Measurements from ENCODE around the gene KLF12.

The KLF12 gene

DNA sequence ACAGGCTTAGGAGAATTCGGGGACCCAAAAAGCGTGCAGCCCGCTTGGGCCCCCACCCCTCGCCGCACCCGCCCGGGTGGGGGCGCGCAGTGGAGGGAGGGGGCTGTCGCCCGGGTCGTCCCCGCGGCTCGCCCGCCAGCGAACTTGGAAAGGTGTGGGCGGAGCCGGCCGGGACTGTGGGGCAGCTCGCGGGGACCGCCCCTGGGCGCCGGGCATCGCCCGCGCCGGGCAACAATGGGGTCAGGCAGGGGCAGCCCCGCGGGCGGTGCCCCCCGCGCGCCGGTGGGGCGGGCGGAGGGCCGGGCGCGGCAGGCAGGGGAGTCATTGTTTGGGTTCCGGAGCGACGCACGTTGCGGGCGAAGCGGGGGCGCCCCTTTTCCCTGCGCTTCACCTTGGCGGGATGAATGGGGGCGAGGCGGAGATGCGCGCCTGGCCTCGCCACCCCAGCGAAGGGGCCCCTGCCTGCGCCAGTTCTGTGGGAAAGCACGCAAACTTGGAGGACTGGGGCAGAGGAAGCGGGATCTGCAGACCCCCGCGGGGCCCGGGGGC is 647 bp upstream of the KLF12 start:
- peak in 1 of 2 experiments; percentile 68 for DNase-seq

DNA sequence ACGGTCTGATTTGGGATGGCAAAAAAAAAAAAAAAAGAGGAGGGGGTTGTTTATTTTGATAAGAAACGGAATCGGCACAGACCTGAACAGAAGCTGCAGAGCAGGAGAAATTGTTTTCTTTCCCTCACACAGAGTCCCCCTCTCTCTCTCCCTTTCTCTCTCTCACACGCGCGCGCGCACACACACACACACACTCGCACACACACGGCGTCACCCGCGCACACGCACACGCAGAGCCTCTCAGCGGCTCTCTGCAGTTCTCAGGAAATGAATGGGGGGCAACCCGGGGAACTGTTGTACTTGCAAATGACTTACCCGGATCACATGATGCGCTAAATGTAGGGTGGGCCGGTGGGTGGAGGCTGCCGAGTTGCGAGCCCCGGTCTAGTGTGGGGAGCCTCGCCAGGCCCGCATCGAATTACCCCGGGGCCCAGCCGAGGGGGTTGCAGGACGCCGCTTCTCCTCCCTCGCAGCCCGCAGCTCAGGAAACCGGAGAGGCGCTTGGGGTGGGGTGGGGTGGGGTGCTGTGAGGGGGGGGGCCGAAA is 475 bp downstream of the KLF12 start:
- DNase-seq = peak; percentile 85

DNA sequence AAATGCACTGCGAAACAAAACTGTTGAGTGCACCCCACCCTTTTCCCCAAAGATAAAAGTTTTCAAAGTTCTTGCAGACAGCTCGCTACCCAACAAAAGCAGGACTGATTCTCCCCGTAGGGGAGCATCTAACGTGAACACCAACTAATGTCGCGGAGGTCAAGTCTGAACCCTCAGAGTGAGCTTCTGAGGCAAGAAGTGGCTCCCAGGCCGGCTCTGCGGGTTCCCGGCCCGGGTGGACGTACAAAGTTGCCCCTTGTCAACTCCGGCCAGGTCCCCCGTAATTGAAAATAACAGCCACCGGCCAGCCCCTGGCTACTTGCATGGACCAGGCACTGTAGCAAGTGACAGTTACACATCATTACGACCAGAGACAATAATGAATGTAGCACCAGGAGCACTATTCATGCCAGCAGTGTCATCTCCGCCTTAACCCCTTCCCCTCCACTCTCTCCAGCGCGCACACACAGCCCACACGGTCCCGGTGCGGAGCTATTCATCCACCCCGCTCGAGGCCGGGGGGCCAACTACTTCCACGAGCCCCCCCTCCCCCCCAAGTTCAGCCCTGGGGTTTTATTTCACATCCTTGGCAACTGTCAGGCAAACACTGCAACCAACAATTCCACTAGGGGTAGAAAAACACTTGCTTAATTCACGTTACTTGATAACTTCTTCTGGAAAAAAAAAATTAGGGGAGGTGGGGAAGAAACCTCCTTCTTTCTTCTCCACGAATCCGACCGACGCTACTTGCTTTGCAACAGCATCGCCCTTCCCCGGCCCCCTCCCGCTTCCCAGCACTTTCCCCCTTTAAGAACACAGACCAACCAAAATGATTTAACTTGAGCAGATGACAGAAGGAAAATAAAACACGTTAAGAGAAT is 1.2 kb downstream of the KLF12 start:
- no peak for DNase-seq

DNA sequence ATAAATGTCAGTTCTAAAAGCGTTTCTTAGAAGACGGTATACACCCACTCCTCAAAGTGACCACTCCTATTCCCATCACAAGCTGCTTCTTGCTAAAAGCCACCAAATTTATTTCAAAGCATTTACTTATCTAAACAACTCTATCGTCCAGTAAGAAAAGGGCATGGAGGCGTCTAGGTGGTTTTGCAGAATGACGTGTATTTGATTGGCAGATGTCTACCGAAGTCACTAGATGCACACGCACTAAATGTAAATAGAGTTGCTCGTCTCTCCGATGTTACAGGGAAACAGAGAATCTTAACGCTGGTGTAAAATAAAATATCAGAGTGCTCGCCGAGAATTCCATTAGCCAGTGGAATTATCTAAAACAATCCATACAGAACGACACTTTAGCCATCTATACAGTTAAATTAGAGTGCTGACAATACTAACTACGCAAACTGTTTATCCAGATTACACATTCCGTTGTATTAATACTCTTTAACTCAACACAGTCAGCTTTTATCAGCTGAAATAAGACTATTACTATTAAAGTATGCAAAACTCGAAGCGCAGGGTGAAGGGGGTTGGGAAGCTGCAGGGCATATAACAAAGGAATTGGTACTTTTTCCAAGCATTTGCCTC is 1.9 kb downstream of the KLF12 start:
- DNase-seq = no peak

DNA sequence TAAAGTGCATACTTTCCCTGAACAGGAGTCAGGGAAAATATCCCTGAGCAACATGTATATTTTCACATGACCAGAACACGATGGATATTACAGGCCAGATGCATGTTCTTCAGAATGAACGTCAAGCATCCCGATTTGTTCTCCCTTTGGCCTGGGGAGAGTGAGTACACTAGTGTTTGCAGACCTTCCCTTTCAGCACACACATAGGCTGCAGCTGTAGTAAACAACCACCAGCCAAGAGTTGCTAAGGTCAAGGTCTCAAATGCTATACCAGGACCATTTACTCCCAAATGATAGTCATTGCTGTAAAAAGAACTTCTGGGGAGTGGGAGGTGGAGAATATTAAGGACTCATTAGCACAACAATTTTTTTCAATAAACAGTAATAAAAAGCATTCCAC is 3.0 kb downstream of the KLF12 start:
- no peak for DNase-seq

DNA sequence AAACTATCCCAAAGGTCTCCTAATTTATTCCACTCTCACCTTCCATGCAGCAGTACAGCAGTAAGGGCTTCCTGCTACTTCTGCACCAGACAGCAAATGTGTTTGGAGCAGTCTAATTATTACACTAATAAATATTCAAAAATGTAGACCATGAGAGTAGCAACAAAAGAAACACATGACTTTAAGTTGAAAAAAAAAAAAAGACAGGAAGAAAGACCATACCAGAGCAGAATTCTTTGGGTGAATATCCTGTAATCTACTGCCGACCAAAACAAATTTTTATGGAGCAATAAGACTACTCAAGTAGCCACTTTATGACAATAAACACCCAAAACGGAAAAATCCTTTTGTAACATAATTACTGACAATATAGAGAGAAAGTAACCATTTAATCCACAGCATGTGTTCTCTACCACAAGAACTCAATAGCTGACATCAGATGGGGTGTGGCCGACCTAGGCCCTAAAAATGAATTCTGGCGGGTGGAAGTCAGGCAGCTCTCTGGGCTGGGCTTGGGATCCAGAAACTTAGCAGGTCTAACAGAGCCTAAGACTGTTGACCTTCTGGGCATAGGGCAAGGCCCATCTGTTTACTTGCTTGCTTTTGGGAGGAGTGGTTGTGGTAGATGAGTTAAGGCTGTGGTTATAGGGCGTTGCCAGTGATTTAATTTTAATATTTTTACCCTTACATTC is 4.6 kb downstream of the KLF12 start:
- DNase-seq = no peak

DNA sequence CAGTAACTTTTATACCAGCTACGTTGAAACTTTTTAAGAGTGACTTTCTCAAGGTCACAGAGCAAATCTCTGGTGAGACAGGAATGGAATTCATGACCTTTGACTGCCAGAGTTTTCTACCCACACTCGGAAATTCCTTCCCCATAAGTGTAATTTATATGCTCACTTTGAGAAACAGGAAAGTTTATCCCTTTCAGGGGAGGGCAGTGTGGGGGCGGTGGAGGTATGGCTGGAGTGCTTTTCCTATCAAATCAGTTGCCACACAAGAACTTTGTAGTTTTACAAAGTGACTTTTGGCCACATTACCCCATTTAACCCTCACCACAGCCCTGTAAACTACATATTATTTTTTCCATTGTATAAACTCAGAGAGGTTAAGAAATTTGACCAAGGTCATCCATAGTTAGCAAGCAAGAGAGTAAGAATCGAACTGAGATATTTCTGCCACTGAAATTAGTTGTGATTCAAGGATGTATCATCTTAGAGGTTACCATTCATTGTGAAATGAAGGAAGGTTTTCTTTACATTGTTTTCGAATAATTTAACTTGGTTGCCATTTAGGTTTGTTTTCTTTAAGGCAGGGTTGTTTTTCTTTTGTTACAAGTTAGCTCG is 5.9 kb downstream of the KLF12 start:
- DNase-seq = no peak

DNA sequence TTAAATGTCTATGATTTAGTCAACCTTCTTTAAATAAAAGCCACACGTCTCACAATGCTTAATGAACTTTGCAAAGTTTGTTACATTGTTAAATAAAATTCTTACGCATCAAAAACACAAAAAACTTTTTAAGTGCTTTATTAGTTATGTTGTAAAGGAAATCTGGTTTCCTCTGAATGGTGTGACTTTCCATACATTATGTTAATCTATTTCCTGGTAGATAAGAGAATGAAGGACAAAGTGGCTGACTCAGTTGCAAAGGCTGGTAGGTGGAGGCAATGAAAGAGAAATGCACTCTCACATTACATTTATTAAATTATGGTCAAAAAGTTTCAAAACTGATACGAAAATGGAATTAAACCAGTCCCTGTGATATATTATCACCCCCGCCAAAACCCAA is 15.9 kb downstream of the KLF12 start:
- DNase-seq = no peak

DNA sequence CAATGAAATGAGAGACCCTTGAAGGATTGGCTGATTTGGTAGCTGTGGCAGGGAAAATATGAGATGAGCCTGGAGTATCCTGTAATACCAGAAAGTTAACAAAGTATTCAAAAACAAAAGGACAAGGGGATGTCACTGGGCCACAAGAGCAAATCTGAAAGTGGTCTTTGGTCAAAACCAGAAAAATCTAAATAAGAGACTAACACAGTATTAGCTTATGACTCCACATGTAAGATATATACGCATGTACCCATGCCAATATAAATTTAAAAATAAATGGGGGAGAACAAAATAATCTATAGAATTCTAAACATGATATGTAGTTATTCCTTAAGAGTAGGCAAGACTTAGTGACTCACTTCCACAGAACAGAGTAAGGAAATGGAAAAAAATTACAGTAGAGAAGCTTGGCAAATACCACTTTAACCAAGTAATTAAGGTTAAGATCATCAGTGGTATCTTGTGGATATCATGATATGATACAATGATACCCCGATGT is 16.9 kb downstream of the KLF12 start:
- no peak for DNase-seq

DNA sequence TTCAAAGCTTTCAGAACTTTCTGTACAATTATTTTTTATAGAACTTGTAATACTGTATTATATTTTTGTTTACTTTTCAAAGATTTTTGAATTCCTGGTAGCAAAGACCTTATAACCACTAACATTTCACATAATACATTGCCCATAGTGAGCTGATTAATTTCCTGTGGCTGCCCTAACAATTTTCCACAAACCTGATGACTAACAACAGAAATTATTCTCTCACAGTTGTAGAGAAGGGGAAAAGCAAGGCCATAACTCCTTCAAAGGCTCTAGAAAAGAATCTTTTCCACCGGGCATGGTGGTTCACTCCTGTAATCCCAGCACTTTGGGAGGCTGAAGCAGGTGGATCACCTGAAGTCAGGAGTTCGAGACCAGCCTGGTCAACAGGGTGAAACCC is 19.1 kb downstream of the KLF12 start:
- no peak for DNase-seq

DNA sequence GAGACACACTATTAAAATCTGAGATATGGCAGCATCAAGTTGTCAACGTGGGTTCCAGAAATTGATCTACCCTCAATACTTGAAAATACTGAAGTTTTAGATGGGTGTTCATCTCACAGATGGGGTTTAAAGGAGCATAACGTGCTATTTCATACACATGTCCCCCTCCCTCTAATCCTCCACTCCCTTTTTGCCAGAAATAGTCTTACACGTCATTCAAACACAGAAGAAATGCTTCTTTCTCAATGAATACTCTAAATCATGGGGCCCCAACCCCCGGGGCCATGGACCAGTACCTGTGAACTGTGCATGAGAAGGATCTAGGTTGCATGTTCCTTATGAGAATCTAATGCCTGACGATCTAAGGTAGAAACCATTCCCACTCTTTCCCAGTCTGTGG is 19.6 kb downstream of the KLF12 start:
- DNase-seq = no peak

DNA sequence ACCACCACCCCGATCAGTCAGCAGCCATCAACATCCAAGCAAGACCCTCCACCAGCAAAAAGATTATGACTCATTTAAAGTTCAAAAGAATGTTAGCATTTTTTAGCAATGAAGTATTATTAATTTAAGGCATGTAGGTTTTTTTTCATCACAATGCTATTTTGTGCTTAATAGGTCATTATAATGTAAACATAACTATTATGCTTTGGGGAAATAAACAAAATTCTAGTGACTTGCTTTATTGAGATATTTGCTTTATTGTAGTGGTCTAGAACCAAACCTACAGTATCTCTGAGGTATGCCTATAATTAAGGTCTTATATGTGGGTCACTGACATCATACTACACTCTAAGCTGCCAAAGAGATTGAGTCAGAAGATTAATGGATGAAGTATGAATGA is 20.0 kb downstream of the KLF12 start:
- no peak for DNase-seq

DNA sequence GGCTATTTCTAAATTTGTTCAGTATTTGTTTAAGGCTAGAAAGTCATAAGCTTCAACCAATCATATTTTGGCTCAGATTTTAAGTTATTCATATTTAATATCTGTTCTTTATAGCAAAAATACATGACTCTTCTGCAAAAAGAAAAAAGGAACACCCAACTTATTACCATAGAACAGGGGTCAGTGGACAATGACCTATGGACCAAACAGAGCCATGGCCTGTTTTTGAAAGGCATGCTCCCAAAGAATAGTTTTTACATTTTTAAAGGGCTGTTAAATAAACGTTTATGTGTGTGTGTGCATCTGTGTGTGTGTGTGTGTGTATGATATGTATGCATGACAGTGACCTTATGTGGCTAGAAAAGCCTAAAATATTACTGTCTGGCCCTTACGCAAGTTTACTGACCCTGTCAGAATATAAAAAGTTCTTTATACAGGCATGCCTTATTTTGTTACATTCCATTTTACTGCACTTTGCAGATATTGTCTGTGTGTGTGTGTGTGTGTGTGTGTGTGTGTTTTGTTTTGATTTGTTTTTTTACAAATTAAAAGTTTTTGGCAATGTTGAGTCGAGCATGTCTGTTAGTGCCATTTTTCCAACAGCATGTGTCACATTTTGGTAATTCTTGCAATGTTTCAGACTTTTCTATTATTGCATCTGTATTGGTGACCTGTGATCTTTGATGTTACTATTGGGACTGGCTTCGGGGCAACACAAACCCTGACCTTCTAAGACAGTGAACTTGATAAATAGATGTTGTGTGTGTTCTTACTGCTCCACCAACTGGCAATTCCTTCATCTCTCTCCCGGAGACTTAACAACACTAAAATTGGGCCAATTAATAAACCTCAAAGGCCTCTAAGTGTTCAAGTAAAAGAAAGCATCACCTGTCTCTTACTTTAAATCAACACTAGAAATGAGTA is 22.0 kb downstream of the KLF12 start:
- no peak for DNase-seq

DNA sequence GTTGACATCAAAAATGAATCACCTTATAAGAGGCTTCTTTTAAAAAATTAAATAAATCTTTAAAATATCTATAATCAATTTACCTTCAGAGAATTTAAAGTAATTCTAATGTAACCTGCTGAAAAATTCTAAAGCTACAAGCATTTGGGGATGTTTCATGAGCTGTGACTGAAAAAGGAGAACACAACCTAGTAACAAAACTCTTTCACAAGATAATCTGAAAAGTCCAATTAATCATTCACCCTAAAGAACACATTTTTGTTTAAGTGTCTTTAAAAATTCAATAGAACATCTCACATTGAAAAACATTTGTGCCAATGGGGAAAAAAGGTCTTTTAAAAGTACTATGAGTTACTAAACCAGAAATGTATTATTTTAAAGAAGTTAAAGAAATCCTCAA is 22.8 kb downstream of the KLF12 start:
- no peak for DNase-seq

DNA sequence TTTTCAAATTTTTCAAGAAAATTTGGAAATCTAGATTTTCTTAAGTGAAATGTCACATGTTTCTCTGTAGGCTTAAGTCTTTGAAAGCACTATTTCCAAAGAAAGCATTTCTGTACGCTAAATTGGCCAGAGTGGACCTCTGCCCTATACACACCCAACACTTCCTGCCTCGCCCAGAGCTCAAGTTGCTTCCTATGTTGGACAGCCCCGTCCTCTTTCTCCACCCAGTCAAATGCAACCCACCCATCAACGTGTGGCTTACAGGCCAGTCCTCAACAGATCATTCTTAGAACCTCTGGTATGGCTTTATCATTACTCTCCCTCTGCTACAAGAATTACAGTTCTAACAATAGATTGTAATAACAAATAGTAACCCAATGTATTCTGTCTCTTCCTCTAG is 24.2 kb downstream of the KLF12 start:
- no peak for DNase-seq

DNA sequence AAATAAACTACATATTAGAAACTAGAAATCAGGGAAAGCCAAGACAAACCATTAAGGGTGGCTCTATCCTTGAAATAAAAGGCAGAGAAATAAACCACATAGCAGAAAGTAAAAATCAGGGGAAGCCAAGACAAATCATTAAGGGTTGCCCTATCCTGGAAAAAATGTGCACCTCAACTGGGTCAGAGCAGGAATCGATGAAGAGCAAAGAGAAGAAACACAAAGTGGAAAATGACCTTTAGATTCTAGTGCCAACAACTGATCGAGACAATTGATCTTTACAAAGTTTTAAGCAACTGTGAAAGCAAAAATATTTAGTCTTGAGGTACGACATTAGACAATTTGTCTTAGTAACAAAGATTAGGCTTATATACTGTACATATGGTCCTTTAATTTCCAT is 26.6 kb downstream of the KLF12 start:
- no peak for DNase-seq

DNA sequence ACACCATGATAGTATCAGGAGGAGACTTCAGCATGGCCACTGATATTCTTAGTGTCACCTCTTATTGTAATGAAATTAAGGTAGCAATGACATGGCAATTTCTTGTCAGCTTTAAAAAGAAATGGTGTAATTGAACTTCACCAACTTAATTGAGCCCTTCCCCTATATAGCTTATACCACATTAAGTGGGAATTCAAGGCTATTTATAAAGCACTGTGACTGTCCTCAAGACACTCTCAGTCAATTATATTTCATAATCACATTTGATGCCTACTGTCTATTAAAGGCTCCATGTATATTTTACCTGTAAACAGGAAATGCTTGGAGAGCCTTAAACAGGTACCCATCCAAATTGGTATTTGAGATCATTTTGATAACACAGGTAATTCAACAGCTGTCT is 28.3 kb downstream of the KLF12 start:
- DNase-seq = no peak

DNA sequence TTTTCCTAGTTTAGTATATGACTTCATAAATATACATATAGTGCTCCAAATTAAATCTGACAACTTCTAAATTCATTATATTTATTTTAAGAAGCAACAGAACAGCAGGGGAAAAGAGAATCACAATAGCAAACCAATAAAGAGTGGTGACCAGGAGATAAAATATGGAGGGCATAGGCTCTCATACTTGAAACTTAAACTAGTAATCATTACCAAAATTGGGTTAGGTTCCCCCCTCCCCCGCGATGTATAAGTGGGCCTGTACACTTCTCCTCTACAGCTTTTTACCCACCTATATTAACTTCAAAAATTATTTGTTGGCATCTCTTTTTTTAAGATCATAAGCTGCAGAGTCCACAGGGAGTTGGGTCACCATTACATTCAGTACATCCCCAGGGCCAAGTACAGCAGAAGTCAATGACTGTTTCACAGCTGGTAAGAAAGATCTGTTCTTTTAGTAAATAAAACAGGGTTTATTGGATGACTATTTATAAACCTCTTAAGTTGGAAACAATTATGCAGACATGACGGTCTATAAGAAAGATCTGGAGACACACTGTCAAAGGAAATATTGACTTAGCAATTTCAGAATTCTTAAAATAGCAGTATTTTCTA is 29.4 kb downstream of the KLF12 start:
- DNase-seq = no peak

DNA sequence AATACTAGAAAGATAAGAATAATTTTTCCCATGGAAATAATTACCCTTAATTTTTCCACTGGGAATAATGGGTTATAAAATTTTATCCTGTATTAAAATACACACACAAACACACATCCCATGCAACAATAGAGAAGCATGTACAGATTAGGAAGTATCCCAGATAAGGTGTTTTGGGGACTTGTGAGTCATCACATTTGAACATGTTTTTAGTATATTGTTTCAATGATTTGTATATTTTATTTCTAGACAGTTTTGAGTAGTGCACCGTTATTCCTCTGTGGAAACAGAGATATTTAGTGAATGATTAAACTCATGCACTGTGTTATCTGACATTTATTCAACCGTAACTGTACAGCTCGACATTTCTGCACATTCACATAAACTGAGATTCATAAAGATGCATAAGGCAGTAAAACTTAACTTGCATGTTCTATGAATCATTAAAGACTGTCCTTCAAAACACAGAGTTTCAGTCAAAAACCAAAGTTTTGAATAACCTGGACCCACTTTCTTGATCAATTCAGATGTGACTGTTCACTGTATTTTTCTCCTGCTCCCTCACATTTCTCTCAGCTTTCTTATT is 30.1 kb downstream of the KLF12 start:
- DNase-seq = no peak

DNA sequence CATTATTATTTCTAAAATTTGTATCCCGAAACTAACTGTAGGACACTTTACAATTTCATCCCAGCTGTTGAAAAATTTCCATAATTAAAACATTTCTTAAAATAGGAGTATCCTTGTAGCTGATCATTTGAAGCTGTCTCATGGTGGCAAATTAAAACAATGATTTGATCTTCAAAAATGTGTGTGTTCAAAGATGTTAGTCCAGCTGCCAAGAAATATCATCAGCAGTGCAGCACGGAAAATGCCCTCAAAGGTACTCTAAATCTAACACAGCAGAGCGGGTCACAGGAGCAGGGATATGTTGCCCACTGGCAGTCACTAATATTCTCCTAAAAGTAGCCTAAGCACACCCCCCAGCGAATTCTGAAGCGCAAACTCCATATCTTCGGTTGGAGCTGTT is 31.0 kb downstream of the KLF12 start:
- no peak for DNase-seq

DNA sequence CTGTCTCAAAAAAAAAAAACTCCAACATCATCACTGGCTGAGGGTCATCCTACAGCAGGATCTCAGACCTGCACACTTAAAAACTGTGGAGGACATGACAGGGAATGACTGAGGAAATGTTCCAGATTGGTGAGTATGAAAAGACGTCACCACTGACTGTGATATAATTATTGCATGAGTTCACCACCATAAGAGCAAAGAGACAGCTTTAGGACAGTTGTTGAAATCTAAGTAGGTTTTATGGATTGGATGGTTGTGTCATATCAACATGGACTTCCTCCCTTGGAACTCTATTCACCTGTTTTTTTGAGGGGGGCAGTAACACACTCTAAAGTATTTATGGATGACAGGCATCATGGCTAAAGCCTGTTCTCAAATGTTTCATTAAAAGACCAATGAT is 31.5 kb downstream of the KLF12 start:
- DNase-seq = no peak
